Mesothelial cell of epicardium (in vitro differentiated cells): Measurements from ENCODE around the gene OR13C2. TPM values are rescaled to one million over a fixed set of nuclear protein-coding genes. Genes with fewer than 3 reads are reported as not detected.
"Not testable (repeated sequence)": the region's sequence is repeated elsewhere in the genome, so short reads cannot be mapped to it uniquely, and the experiment has no call there.

Source experiments
- DNase-seq, 2 experiments: peaks; one replicate each; pipeline ENCODE4 v3.0.0; 2021; ENCODE audit warnings: low spot score in 2 of 2; ENCODE audit not compliant: unreplicated experiment in 2 of 2
- H3K27ac Mint-ChIP-seq: 2 replicates; pipeline ENCODE4 v1.8.0; 2021; ENCODE audit warnings: mixed read lengths
- H3K27me3 Mint-ChIP-seq: 2 replicates; pipeline ENCODE4 v1.8.0; 2021; ENCODE audit warnings: low read depth, mixed read lengths
- H3K36me3 Mint-ChIP-seq: 2 replicates; pipeline ENCODE4 v1.8.0; 2021; ENCODE audit warnings: mixed read lengths
- H3K4me1 Mint-ChIP-seq: 2 replicates; pipeline ENCODE4 v1.8.0; 2021; ENCODE audit warnings: mixed read lengths
- H3K4me3 Mint-ChIP-seq: 2 replicates; pipeline ENCODE4 v1.8.0; 2021; ENCODE audit warnings: mild to moderate bottlenecking, moderate library complexity, mixed read lengths
- H3K9me3 Mint-ChIP-seq: 2 replicates; pipeline ENCODE4 v1.8.0; 2021; ENCODE audit warnings: mixed read lengths
- CTCF ChIP-seq: fragments of 200-600 bp; sonication (generic); IDR thresholded peaks from one replicate; pipeline ENCODE4 v1.5.0; 2021; ENCODE audit warnings: antibody characterized with exemption; ENCODE audit not compliant: unreplicated experiment
- total RNA-seq: library from RNA; stranded (reverse); gene quantifications from 3 replicates; pipeline ENCODE4 v1.2.1, GENCODE V29; 2021

OR13C2 gene
- total RNA-seq, 1 donor from 2014 or later, result not detected

DNA sequence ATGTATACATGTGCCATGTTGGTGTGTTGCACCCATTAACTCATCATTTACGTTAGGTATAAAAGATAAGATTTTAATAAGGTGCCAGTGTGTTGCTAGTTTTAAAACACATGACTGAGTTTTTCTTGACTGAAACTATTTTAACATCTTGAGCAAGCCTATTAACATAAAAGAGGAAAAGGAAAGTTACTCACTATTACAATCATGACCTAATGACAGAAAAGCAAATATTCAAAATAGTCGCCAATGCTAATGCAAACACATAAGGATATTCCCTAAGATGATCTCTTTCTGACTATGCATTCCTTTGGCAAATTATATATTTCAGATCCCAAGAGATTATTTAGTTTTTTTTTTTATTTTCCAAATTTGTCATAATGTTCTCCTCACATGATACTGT lies 5.8 kb upstream of the OR13C2 start:
- H3K27ac Mint-ChIP-seq, result no peak overlapping the region
- TF ChIP-seq CTCF, result no peak
- DNase-seq, result no peak
- H3K9me3 Mint-ChIP-seq, result no peaks in the 10 kb centered on the region
- no peak overlapping the region for H3K4me3 Mint-ChIP-seq
- H3K4me1 Mint-ChIP-seq, result no peaks in the 10 kb centered on the region
- H3K27me3 Mint-ChIP-seq, result peaks cover 8% of the 10 kb centered on the region
- H3K36me3 Mint-ChIP-seq, result no peaks in the 10 kb centered on the region

DNA sequence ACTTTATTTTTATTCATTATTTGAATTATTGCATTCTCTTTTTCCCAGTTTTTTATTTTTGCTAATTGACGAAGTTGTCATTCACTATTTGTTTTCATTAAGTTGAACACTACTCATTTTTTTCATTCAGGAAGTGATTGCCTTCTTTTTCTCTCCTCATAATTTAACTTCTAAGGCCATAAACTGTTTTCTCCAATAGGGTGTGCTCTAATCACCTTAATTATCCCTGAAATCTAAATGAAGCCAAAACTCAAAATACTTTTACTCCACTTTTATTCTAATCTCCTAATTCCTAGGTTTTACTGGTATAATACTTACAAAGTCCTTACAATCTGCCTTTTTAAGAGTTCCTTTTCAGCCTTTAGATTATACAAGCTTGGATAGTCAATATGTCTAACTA lies 2.9 kb upstream of the OR13C2 start:
- Mint-ChIP-seq H3K9me3 (no peaks in the 10 kb centered on the region), H3K27ac (no peak overlapping the region)

DNA sequence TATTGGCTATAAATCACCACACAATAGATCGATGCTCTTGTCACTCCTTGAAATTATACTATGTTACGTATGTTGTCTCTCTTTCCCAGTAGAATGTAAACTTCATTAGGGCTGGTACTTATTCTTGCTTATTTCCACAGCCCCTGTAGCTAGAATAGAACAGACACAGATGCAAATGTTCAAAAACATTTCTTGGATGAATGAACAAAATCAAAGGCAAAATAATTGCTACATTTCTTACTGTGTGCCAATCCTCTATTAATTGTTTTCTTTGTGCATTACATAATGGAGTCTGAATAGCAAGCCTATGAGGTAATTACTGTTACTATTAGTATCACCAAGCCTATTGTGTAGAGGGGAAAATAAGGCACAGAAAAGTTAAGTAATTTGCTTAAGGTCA lies 725 bp upstream of the OR13C2 start:
- H3K9me3 Mint-ChIP-seq, result no peaks in the 10 kb centered on the region
- H3K4me3 Mint-ChIP-seq, result no peak overlapping the region
- TF ChIP-seq CTCF, result no peak
- no peaks in the 10 kb centered on the region for H3K4me1 Mint-ChIP-seq
- no peaks in the 10 kb centered on the region for H3K36me3 Mint-ChIP-seq
- no peak for DNase-seq
- no peak overlapping the region for H3K27ac Mint-ChIP-seq
- H3K27me3 Mint-ChIP-seq, result peaks cover 9% of the 10 kb centered on the region

More for the DNA sequence above, 2.9 kb upstream of the OR13C2 start:
- TF ChIP-seq CTCF, result no peak
- Mint-ChIP-seq H3K4me1 (no peaks in the 10 kb centered on the region), H3K36me3 (no peaks in the 10 kb centered on the region), H3K4me3 (no peak overlapping the region), H3K27me3 (peaks cover 16% of the 10 kb centered on the region)
- no peak for DNase-seq

DNA sequence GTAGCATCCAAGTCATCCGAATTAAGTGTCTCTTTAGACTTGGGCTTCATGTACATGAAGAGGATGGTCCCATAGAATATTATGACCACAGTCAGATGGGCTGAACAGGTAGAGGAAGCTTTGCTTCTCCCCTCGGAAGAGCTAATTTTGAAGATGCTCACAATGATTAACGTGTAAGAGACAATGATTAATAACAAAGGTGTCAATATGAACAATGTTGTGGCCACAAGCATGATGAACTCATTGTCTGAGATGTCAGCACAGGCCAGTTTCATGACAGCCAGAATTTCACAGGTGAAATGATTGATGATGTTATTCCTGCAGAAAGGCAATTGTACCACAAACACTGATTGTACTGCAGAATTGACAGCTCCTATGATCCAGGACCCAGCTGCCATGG lies 626 bp downstream of the OR13C2 start:
- Mint-ChIP-seq H3K4me1 (no peaks in the 10 kb centered on the region), H3K9me3 (no peaks in the 10 kb centered on the region), H3K27ac (no peak overlapping the region), H3K27me3 (peaks cover 8% of the 10 kb centered on the region), H3K36me3 (no peaks in the 10 kb centered on the region), H3K4me3 (no peak overlapping the region)
- no peak for DNase-seq
- no peak for TF ChIP-seq CTCF

DNA sequence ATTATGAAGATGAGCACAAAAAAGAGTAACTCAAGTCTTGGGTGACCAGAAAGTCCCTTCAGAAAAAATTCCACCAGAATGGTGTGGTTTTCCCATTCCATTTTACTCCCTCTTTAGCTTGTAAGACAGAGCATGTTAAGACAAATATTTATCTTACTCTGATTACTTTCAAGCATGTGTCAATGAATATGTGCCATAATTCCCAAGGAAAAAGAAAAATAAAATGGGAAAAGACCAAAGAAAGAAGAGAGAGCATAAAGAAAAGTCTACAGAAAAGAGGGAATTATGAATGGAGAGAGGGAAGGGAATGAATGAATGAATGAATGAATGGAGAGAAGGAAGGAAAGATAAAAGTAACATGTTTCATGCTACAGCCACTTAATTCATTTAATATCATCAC lies 6.1 kb downstream of the OR13C2 start, which contains the start of gene OR13C5:
OR13C5 (minus strand) TSS at position 101 of the 400 bp plus-strand sequence; CDS start at position 101, 0 bp downstream.
- DNase-seq, H3K9me3 Mint-ChIP-seq, H3K27ac Mint-ChIP-seq, H3K36me3 Mint-ChIP-seq, H3K4me1 Mint-ChIP-seq, H3K4me3 Mint-ChIP-seq, H3K27me3 Mint-ChIP-seq: not testable (repeated sequence)

DNA sequence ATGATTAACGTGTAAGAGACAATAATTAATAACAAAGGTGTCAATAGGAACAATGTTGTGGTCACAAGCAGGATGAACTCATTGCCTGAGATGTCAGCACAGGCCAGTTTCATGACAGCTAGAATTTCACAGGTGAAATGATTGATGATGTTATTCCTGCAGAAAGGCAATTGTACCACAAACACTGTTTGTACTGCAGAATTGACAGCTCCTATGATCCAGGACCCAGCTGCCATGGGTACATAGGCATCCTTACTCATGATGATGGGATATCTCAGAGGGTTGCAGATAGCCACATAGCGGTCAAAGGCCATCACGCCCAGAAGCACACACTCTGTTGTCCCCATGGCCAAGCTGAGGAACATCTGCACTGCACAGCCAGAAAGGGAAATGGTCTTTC lies 6.7 kb downstream of the OR13C2 start:
- not testable (repeated sequence) for H3K9me3 Mint-ChIP-seq, DNase-seq, H3K36me3 Mint-ChIP-seq, H3K4me3 Mint-ChIP-seq, H3K27me3 Mint-ChIP-seq, H3K4me1 Mint-ChIP-seq, H3K27ac Mint-ChIP-seq

- H3K27me3 Mint-ChIP-seq, result peaks cover 7% of the 10 kb centered on the region
- peaks cover 5% of the 10 kb centered on the region for H3K9me3 Mint-ChIP-seq
- H3K27ac Mint-ChIP-seq, result no peak overlapping the region
- H3K4me3 Mint-ChIP-seq, result no peak overlapping the region
- no peak for DNase-seq
- no peaks in the 10 kb centered on the region for H3K4me1 Mint-ChIP-seq
- no peaks in the 10 kb centered on the region for H3K36me3 Mint-ChIP-seq
- TF ChIP-seq CTCF, result no peak
These were observed 15.8 kb downstream of the OR13C2 start for GRCh38 chr9:104589626-104590025.
